GM19463 (cell line): ENCODE measurements around the gene EXTL2.
"Not testable (repeated sequence)": the region's sequence is repeated elsewhere in the genome, so short reads cannot be mapped to it uniquely, and the experiment has no call there.

Experiments
- ATAC-seq: cut with Tn5 transposase; IDR thresholded peaks from one replicate; pipeline ENCODE4 v1.9.1; 2021; ENCODE audit warnings: mild to moderate bottlenecking, moderate library complexity; ENCODE audit not compliant: unreplicated experiment

The EXTL2 gene

GRCh38 chr1:100894603-100895539 is at the start of gene EXTL2:
TSS of gene EXTL2 (minus strand) at chr1:100894842. CDS start at chr1:100888757, 6,085 bp downstream.
- peak; percentile 38 for ATAC-seq

GRCh38 chr1:100943533-100943932 is 48.9 kb upstream of the EXTL2 start:
- no peak for ATAC-seq

- ATAC-seq: no peak
Observed at GRCh38 chr1:100942304-100943046, 47.8 kb upstream of the EXTL2 start.

DNA sequence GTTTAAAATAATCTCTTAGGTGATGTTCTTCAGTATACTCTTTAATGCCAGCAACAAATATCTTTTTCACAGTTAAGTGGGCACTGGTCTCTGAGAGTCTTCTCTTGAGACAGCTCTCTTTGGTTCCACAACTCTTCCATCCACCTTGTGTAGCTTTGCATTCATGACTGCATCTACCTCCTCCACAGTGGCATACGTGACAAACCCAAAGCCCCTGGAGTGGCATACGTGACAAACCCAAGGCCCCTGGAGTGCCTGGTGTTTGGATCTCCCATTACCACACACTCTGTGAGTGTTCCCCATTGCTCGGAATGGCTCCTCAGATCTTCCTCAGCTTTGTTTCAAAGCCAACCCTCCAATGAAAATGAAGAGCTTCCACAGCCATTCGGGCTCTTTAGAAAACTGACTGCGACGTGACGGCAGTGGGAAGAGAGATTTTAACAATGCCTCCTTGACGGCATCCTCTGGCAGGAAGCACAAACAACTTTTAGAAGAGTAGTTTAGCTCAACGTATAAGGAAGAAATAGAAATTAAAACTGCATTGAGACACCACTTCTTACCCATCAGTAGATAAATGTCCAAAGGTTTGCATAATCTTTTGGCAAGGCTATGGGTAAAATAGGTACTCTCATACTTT is 47.1 kb upstream of the EXTL2 start:
- ATAC-seq: peak; percentile 12

- ATAC-seq: peak; percentile 77
Observed at GRCh38 chr1:100941098-100941527, 46.5 kb upstream of the EXTL2 start.

GRCh38 chr1:100936194-100936967 is 41.7 kb upstream of the EXTL2 start:
- no peak for ATAC-seq

DNA sequence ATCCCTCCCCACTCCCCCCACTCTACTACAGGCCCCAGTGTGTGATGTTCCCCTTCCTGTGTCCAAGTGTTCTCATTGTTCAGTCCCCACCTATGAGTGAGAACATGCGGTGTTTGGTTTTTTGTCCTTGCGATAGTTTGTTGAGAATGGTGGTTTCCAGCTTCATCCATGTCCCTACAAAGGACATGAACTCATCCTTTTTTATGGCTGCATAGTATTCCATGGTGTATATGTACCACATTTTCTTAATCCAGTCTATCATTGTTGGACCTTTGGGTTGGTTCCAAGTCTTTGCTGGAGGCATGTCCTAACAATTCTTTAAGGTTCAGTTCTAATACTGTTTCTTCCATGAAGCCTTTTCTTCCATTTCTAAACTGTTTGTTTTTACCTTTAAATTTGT is 38.9 kb upstream of the EXTL2 start:
- ATAC-seq: not testable (repeated sequence)

DNA sequence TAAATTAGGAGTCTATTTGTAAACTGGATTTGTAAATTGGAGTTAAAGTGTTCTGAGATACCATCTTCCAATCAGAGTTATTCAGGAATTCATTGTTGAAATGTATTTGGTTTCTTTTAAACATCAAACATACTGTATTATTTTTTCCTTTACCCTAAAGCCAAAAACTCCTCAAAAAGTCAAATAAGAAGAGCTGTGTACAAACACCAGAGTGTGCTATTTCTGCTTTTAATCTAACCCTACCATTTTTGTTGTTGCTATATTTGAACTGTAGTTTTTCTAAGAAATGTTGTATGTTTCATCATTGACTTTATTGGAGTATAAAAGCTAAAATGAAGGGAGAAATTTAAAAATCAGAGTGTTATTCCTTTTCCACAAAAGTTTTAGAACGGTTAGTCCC is 37.1 kb upstream of the EXTL2 start:
- no peak for ATAC-seq

DNA sequence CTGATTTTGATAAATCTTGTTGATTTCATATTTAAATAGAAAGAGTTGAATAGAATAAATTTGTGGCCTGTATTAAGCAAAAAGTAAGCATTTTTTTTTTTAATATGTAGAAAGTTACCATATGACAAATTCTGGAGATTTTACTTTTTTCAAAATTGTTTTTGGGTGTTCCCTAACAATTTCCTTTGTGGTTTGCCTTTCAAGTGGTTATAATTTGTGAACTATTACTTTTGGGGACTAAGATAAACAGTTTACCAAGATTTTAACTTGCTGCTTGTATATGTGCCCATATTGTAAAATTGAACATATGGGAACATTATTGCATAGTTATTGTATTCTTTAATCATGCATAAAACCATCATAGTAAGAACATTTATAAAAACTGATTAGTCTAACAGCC is 35.9 kb upstream of the EXTL2 start:
- no peak for ATAC-seq

DNA sequence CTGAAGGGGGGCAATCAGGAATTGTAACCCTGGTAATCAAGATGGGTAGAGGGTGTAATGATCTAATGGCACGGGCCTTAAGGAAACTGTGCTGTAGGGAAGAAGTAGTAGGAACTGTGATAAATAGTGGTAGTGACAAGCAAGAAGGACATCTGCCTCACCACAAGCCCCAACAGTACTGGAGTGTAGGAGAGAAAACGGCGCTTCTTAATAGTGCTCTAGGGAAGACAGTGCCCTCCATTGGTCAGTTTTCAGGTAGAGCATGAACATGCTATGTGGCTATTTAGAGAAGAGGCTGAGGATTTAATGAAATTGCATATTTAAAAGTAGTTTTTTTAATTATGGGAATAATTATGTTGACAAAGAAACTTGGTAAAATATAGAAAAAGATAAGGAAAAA is 33.5 kb upstream of the EXTL2 start:
- ATAC-seq: no peak

- ATAC-seq: no peak
Observed at GRCh38 chr1:100927276-100927675, 32.6 kb upstream of the EXTL2 start.

- ATAC-seq: no peak
Observed at GRCh38 chr1:100926240-100926639, 31.6 kb upstream of the EXTL2 start.

DNA sequence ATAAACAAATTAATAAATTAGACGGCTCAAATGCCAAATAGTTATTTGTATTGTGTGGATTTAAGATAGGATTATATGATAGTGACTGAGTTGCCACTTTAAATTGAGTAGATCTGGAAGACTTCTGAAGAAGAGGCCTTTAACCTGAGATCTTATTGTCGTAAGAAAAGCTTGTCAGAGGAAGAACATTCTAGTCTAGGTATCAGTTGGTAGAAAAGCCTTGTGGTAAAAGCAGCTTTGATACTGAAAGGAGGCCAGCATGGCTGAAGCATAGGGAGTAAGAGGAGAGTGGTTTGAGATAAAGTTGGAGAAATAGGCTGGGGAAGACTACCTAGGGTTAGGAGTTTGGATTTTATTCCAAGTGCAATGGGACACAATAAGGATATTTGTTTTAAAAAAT is 30.3 kb upstream of the EXTL2 start:
- ATAC-seq: no peak

GRCh38 chr1:100924212-100924611 is 29.6 kb upstream of the EXTL2 start:
- ATAC-seq: no peak

DNA sequence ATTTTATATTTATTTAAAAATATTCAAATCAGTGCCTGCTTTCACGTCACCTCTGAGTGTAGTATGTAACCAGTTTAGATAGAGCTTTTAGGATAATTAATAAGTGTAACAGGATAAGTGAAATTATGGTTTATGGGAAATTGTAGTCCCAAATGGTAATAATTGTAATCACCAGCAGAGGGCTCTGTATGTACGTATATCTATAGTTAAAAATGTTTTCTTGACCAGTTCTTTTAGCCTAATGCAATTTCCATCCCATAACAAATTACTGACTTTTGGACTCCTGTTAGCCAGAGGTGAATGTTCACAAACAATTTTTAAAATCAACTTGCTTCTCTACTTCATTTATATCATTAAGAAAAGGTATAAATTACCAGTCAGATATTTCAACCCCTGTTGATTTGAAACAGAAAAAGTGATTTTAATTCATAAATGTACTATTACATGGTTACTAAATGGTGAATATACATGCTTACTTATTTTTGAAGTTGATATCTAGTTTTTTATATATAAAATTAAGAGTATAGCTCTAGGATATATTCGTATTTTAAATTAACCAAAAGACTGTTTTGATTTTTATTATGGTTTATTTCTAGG is 26.6 kb upstream of the EXTL2 start:
- no peak for ATAC-seq

GRCh38 chr1:100912019-100912418 is 17.4 kb upstream of the EXTL2 start:
- no peak for ATAC-seq

- no peak for ATAC-seq
Observed at GRCh38 chr1:100909018-100909417, 14.4 kb upstream of the EXTL2 start.

DNA sequence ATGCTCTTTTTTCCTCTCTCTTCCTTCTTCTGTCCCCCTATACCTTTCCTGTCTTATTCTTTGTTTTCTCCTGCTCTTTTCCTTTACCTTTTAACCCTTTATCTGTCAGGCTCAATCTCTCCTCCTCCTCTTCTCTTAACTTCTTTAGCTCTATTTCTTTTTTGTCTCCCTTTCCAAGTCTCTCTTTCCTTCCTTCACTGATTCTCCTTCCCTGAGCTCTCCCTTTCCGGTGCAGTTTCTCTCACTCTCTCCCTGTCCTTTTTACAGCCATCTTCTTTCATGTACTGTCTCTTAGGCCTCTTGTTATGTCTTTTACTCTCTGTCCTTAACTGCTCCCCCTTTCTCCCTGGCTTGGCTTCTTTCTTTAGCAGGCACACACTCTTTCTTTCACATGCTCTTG is 13.2 kb upstream of the EXTL2 start:
- no peak for ATAC-seq

GRCh38 chr1:100905181-100905580 is 10.5 kb upstream of the EXTL2 start:
- ATAC-seq: no peak

- no peak for ATAC-seq
Observed at GRCh38 chr1:100904528-100904927, 9.9 kb upstream of the EXTL2 start.
